ENCODE measurements around the gene STK11IP.

The STK11IP gene

DNA sequence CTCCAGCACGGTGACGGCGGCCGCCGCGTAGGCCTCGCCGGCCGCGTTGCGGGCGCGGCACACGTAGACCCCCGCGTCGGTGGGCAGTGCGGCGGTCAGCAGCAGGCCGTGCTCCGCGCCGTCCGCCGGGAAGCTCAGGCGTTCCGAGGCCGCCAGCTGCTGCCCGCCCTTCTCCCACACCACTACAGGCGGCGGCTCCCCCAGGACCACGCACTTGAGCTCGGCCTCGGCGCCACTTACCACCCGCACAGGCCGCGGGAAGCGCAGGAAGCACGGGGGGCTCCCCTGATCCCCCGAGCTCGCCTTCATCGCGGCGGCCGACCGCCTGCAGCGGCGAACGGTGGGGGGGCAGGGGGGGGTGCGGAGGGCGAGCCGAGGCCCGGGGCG is 26.7 kb upstream of the STK11IP start:
- no peak for TF ChIP-seq YY1 (IDR thresholded peaks at IDR 0.05; ENCODE audit: insufficient read depth, insufficient read length)
- TF ChIP-seq SUZ12 (IDR thresholded peaks at IDR 0.05; ENCODE audit: extremely low read depth, insufficient read depth, insufficient read length) = no peak
- TF ChIP-seq ZNF274 (IDR thresholded peaks at IDR 0.05; ENCODE audit: low read depth, low read length) = no peak
- peaks cover 31% of the 10 kb centered on the region for H3K4me1 ChIP-seq (ENCODE audit: insufficient read depth, insufficient read length)
- no peak for DNase-seq (ENCODE audit: low read depth, low spot score)
- H3K36me3 ChIP-seq (ENCODE audit: insufficient read depth, insufficient read length, low read length) = peaks cover 41% of the 10 kb centered on the region
- no peaks in the 10 kb centered on the region for H3K27me3 ChIP-seq (ENCODE audit: insufficient read depth, insufficient read length)
- peak overlapping the region; percentile 81 for H3K4me3 ChIP-seq (ENCODE audit: insufficient read length, low read depth)
- no peaks in the 10 kb centered on the region for H3K9me3 ChIP-seq (ENCODE audit: insufficient read depth, low read length)
- H3K9ac ChIP-seq (ENCODE audit: insufficient read length, low read depth) = peak overlapping the region; percentile 95

DNA sequence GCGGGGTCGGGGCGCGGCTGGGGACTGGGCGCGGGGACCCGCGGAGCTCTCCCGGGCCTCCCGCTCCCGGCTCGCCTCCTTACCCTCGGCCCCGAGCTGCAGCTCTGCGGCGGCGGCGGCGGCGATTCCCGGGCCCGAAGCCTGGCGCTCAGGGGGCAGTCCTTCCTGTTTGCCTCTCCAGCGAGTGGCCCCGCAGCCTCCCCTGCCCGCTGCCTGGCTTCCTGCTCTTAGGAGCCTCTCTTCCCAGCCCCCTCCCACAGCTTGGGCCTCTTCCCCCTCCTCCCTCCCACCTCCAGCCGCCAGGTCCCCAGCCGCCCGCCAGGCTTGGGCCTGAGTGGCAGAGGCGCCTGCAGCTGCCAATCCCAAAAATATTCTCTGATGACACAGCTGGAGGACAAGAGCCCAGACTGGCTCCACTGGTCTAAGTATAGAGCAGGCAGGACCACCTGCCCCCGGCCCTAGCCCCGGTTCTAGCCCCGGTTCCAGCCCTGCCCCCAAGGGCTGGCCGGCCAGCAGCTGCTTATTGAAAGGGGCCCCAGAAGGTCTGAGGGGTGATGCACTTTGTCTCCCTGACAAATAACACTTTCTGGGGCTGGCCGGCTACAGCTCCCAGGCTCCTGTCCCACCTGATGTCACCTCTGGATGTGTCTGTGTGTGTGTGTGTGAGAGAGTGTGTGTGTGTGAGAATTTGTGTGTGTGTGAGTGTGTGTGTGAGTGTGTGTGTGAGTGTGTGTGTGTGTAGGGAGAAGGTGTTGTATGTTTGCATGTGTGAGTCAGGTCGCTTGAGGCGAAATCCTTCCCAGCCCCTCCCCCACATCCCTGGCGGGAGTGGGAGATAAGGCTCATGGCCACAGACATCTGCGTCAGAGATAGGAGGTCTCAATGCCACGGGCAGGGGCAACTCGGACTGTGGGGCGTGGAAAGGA is 26.1 kb upstream of the STK11IP start, which contains the start of gene OBSL1:
Gene OBSL1 (minus strand): TSS at position 229 of the 926 bp plus-strand sequence. CDS start 307 bp downstream, outside the sequence.
- DNase-seq (ENCODE audit: low read depth, low spot score) = peak; percentile 88
- H3K9ac ChIP-seq (ENCODE audit: insufficient read length, low read depth) = peak within 1 kb of the TSS; percentile 95
- no peaks in the 10 kb centered on the region for H3K9me3 ChIP-seq (ENCODE audit: insufficient read depth, low read length)
- TF ChIP-seq ZNF274 (IDR thresholded peaks at IDR 0.05; ENCODE audit: low read depth, low read length) (no peak), YY1 (IDR thresholded peaks at IDR 0.05; ENCODE audit: insufficient read depth, insufficient read length) (no peak)
- peaks cover 31% of the 10 kb centered on the region for H3K4me1 ChIP-seq (ENCODE audit: insufficient read depth, insufficient read length)
- no peaks in the 10 kb centered on the region for H3K27me3 ChIP-seq (ENCODE audit: insufficient read depth, insufficient read length)
- peaks cover 34% of the 10 kb centered on the region for H3K36me3 ChIP-seq (ENCODE audit: insufficient read depth, insufficient read length, low read length)
- peak within 1 kb of the TSS; percentile 81 for H3K4me3 ChIP-seq (ENCODE audit: insufficient read length, low read depth)

DNA sequence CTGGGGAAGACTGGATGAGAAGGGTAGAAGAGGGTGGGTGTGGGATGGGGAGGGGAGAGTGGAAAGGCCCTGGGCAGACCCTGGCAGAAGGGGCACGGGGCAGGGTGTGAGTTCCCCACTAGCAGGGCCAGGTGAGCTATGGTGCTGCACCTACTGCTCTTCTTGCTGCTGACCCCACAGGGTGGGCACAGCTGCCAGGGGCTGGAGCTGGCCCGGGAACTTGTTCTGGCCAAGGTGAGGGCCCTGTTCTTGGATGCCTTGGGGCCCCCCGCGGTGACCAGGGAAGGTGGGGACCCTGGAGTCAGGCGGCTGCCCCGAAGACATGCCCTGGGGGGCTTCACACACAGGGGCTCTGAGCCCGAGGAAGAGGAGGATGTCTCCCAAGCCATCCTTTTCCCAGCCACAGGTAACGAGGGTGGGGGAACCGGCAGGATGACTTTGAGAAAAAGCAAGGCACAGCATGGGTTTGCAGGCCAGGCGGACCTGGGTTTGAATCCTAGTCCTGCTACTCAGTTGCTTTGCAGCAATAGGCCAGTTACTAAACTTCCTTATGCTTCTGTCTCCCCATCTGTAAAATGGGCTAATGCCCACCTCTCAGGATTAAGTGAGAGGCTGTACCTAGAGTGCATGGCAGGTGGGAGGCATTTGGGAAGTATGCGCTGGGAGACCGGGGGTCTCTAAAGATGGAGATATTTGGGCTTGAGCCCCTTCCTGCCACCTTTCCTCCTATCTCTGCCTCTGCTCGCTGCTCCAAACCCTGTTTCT is 25.2 kb upstream of the STK11IP start, which contains the start of gene INHA:
Gene INHA (plus strand): TSS at position 74 of the 765 bp plus-strand sequence. CDS start 65 bp downstream, at position 139.
- Histone ChIP-seq H3K9me3 (ENCODE audit: insufficient read depth, low read length) (no peaks in the 10 kb centered on the region), H3K9ac (ENCODE audit: insufficient read length, low read depth) (peak within 1 kb of the TSS; percentile 95), H3K4me3 (ENCODE audit: insufficient read length, low read depth) (peak within 1 kb of the TSS; percentile 81), H3K36me3 (ENCODE audit: insufficient read depth, insufficient read length, low read length) (peaks cover 26% of the 10 kb centered on the region), H3K27me3 (ENCODE audit: insufficient read depth, insufficient read length) (no peaks in the 10 kb centered on the region), H3K4me1 (ENCODE audit: insufficient read depth, insufficient read length) (peaks cover 31% of the 10 kb centered on the region)
- no peak for DNase-seq (ENCODE audit: low read depth, low spot score)
- TF ChIP-seq ZNF274 (IDR thresholded peaks at IDR 0.05; ENCODE audit: low read depth, low read length) (no peak), YY1 (IDR thresholded peaks at IDR 0.05; ENCODE audit: insufficient read depth, insufficient read length) (no peak), SUZ12 (IDR thresholded peaks at IDR 0.05; ENCODE audit: extremely low read depth, insufficient read depth, insufficient read length) (no peak)

DNA sequence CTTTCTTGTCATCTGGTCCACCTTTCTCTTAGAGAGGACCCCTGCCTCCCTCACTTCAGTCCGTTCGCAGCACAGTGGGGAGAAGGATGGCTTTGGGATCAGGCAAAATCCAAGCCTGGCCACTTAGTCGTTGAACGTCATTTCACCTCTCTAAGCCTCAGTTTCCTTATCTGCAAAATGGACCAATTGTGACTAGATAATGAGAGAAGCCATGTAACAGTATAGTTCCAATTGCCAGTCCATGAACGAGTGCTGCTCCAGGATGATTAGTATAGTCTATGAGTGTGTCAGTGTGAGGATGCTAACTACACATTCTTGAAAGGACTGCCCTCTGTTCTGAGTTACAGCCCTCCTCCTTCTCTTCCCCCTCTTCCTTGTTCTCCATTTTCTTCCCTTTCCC is 24.5 kb upstream of the STK11IP start:
- no peak overlapping the region for H3K4me3 ChIP-seq (ENCODE audit: insufficient read length, low read depth)
- H3K4me1 ChIP-seq (ENCODE audit: insufficient read depth, insufficient read length) = peaks cover 30% of the 10 kb centered on the region
- H3K9me3 ChIP-seq (ENCODE audit: insufficient read depth, low read length) = no peaks in the 10 kb centered on the region
- H3K9ac ChIP-seq (ENCODE audit: insufficient read length, low read depth) = no peak overlapping the region
- DNase-seq (ENCODE audit: low read depth, low spot score) = no peak
- TF ChIP-seq ZNF274 (IDR thresholded peaks at IDR 0.05; ENCODE audit: low read depth, low read length) = no peak
- no peak for TF ChIP-seq YY1 (IDR thresholded peaks at IDR 0.05; ENCODE audit: insufficient read depth, insufficient read length)
- TF ChIP-seq SUZ12 (IDR thresholded peaks at IDR 0.05; ENCODE audit: extremely low read depth, insufficient read depth, insufficient read length) = no peak
- H3K27me3 ChIP-seq (ENCODE audit: insufficient read depth, insufficient read length) = no peaks in the 10 kb centered on the region
- H3K36me3 ChIP-seq (ENCODE audit: insufficient read depth, insufficient read length, low read length) = peaks cover 18% of the 10 kb centered on the region

DNA sequence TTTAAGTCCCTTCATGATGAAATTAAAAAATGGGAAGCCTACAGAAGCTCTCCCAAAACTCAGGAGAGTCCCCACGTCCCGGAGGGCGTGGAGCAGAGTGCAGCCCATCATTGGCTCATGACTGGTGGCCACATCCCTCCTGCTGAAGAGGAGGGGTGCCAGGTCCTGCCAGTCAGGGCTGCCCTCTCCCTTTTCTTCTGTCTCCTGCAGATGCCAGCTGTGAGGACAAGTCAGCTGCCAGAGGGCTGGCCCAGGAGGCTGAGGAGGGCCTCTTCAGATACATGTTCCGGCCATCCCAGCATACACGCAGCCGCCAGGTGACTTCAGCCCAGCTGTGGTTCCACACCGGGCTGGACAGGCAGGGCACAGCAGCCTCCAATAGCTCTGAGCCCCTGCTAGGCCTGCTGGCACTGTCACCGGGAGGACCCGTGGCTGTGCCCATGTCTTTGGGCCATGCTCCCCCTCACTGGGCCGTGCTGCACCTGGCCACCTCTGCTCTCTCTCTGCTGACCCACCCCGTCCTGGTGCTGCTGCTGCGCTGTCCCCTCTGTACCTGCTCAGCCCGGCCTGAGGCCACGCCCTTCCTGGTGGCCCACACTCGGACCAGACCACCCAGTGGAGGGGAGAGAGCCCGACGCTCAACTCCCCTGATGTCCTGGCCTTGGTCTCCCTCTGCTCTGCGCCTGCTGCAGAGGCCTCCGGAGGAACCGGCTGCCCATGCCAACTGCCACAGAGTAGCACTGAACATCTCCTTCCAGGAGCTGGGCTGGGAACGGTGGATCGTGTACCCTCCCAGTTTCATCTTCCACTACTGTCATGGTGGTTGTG is 23.0 kb upstream of the STK11IP start:
- TF ChIP-seq YY1 (IDR thresholded peaks at IDR 0.05; ENCODE audit: insufficient read depth, insufficient read length) = no peak
- no peak for TF ChIP-seq ZNF274 (IDR thresholded peaks at IDR 0.05; ENCODE audit: low read depth, low read length)
- no peak for TF ChIP-seq SUZ12 (IDR thresholded peaks at IDR 0.05; ENCODE audit: extremely low read depth, insufficient read depth, insufficient read length)
- Histone ChIP-seq H3K4me3 (ENCODE audit: insufficient read length, low read depth) (no peak overlapping the region), H3K9me3 (ENCODE audit: insufficient read depth, low read length) (no peaks in the 10 kb centered on the region), H3K27me3 (ENCODE audit: insufficient read depth, insufficient read length) (no peaks in the 10 kb centered on the region), H3K9ac (ENCODE audit: insufficient read length, low read depth) (peak overlapping the region; percentile 38), H3K36me3 (ENCODE audit: insufficient read depth, insufficient read length, low read length) (peaks cover 5% of the 10 kb centered on the region), H3K4me1 (ENCODE audit: insufficient read depth, insufficient read length) (peaks cover 33% of the 10 kb centered on the region)
- DNase-seq (ENCODE audit: low read depth, low spot score) = no peak

DNA sequence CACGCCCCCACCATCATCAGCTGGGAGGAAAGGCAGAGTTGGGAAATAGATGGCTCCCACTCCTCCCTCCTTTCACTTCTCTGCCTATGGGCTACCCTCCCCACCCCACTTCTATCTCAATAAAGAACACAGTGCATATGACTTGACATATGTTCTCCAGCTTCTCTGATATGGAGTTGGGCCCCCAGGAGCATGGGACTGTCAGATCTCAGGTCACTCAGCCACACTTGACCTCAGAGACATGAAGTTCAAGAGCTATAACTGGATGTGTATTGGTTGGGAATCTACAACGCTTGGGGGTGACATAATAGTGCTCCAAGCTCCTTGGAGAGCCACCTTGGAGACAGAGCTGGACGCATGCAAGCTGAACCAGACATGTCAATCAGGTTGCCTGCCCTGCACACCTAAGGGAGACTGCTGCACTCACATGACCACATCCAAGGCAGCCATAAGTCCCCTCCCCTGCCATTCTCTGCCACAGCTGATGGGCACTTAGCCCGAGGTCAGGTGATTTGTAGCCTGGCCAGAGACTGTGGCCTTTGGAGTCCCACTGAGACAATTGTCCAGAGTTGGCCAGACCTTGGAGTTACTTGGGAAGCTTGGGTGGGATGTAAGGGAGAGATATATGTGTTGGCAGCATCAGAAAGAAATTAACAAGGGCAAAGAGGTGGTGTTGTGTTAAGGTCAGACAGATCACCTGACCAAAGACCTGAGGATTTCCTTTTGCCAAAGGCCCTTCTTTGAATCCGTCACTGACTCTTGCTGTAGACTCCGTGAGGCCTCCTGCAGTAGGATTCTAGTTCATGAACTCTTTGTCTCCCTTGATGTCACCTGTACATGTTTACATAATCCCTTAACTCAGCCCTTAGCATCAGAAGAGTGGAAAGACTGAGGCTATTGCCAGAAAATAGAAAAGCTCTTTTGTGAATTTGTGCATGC is 21.8 kb upstream of the STK11IP start:
- Histone ChIP-seq H3K36me3 (ENCODE audit: insufficient read depth, insufficient read length, low read length) (no peaks in the 10 kb centered on the region), H3K9ac (ENCODE audit: insufficient read length, low read depth) (no peak overlapping the region), H3K9me3 (ENCODE audit: insufficient read depth, low read length) (no peaks in the 10 kb centered on the region), H3K27me3 (ENCODE audit: insufficient read depth, insufficient read length) (no peaks in the 10 kb centered on the region), H3K4me1 (ENCODE audit: insufficient read depth, insufficient read length) (peaks cover 30% of the 10 kb centered on the region), H3K4me3 (ENCODE audit: insufficient read length, low read depth) (no peak overlapping the region)
- DNase-seq (ENCODE audit: low read depth, low spot score) = no peak
- TF ChIP-seq ZNF274 (IDR thresholded peaks at IDR 0.05; ENCODE audit: low read depth, low read length) (no peak), YY1 (IDR thresholded peaks at IDR 0.05; ENCODE audit: insufficient read depth, insufficient read length) (no peak), SUZ12 (IDR thresholded peaks at IDR 0.05; ENCODE audit: extremely low read depth, insufficient read depth, insufficient read length) (no peak)

Measured in NT2/D1 (cell line).